Activated CD4-positive, alpha-beta T cell treated with anti-CD3 and anti-CD28 coated beads for 4 hours (primary cell): ENCODE measurements around the gene LINGO1.

Experiments used
- DNase-seq, 2 donors: peaks; one replicate each; pipeline ENCODE4 v3.0.0-alpha.2; 2020

LINGO1 gene, protein sequence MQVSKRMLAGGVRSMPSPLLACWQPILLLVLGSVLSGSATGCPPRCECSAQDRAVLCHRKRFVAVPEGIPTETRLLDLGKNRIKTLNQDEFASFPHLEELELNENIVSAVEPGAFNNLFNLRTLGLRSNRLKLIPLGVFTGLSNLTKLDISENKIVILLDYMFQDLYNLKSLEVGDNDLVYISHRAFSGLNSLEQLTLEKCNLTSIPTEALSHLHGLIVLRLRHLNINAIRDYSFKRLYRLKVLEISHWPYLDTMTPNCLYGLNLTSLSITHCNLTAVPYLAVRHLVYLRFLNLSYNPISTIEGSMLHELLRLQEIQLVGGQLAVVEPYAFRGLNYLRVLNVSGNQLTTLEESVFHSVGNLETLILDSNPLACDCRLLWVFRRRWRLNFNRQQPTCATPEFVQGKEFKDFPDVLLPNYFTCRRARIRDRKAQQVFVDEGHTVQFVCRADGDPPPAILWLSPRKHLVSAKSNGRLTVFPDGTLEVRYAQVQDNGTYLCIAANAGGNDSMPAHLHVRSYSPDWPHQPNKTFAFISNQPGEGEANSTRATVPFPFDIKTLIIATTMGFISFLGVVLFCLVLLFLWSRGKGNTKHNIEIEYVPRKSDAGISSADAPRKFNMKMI

DNA sequence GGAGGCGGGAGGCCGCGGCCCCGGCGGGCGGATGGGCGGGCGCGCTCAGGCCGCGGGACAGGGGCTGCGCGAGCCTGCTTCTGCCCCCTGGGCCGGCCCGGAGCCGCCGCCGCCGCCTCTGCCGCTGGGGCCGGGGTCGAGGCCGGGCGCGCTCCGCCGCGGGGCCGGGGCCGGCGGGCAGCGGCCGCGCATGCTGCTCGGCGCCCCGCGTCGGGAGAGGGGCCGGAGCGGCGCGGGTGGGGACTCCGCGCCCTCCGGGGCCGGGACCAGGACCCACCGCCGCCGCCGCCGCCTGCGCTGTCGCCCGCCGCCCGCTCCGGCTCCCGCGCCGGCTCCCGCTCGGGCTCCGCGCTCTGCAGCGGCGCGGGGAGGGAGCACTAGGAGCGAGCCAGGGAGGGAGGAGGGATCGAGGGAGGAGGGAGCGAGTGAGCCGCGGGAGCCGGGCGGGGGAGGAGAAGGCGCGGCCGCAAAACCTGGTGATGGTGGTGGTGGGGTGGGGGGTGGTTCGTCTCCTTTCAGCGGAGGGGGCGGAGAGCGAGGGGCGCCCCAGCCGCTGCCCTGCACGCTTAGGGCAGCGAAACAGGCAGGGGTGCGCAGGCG lies at the start of gene LINGO1:
Gene LINGO1 (minus strand): TSS at position 379 of the 600 bp plus-strand sequence. CDS start 597 bp downstream, outside the sequence.
- no peak for DNase-seq

DNA sequence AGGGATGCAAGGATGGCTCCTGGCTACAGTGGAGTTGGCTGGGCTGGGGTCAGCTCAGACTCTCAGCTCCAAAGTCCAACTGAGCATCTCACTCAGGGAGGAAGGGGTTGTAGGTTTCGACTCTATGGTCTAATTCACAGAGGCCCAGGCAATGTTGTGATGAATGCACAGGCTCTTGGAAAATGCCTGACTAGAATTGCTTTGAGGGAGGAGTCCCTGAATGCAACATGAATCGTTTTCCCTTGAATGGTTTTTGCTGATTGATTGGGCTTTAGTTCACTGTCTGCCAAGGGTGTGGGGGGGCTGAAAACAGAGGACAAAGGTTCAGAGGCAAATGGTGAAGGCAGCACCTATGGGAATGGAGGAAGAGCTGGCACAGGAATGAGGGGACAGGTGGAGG lies 48.6 kb upstream of the LINGO1 start:
- DNase-seq: no peak

DNA sequence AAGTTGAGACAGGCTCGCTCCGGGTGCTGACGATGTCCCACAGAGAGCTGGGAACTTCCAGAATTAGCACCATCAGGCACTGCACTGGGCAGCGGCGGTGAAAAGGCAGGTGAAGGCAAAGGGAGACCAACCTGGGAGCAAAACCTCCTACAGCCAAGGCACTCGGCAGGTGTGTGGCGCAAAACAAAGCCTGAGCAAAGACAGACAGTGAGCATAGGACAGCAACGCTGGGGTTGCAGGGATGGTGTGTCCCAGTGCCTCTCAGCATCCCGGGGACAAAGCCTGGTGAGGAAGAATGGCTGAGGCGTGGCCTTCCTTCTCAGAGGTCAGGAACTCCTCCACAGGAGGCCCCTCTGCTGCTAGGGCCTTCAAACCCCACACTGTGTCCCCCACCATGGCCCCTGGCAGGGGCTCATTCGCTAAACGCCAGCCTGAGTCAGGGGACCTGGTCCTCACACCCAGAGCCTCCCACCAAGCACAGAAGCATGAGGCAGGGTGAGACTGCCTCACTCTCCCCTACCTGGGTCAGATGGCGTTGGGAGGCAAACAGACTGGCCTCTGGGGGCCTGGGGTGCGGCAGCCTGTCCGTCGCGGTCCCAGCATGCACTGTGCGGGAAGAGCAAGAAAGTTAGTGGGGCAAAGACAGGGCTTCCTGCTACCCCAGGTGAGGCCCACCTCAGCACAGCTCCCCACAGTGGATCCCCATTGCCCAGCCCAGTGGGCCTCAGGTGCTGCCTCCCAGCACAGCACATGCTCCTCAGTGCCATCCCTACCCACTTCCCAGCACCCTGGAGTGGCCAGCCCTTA lies 44.1 kb upstream of the LINGO1 start:
- DNase-seq: no peak

DNA sequence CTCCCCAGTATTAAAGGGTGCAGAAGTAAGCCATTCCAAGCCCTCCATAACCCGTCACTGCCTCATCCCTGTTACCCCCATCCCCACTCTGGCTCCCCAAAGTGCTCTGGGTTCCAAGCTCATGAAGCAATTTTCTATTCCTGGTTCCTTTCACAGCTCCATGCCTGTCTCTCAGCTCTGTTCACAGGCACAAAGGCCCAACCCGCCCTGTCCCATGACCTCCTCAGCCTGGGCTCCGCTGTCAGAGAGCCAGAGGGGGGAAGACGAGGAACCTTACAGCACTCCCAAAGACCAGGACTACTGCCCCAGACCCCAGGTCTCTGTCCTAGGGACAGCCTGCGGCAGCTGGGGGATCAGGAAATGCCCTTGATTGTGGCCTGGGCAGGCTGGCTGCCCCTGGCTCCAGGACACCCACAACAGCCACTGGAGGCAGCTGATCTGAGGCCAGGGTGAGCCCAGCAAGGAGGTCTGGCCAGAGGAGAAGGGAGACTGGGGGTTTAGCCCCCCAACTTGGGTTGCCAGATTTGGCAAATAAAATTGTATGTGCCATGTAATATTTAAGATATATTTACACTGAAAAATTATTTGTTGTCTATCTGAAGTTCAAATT lies 43.2 kb upstream of the LINGO1 start:
- no peak for DNase-seq

DNA sequence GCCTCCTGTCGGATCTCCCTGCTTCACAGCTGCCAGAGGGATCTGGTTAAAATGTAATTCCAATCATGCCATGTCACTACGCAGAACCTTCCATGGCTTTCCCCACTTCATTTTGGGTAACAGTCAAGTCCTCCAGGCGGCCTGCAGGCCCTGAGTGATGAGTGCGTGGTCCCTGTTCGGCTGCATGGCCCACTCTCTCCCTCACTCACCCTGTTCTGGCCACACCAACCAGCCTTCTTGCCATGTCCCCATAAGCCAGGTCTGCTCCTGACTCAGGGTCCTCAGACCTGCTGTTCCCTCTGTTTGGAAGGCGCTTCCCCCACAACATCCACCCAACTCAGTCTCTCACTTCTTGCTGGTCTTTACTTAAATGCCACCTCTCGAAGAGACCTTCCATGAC lies 41.6 kb upstream of the LINGO1 start:
- no peak for DNase-seq

DNA sequence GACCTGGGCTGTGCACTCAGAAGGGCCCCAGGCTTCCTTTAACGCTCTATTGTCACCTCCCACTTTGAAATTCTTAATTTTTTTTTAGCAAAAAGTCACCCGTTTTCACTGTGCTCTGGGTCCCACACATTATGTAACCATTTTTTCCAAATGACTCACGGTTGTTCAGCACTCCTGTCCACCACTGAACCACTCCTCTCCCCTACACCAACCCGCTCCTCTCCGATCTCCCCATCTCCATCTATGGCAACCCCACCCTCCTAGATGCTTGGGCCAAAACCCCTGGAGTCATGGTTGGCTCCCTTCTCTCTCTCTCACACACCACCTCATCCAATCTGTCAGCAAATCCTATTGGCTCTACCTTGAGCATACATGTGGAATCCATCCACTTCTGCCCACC lies 41.2 kb upstream of the LINGO1 start:
- no peak for DNase-seq

DNA sequence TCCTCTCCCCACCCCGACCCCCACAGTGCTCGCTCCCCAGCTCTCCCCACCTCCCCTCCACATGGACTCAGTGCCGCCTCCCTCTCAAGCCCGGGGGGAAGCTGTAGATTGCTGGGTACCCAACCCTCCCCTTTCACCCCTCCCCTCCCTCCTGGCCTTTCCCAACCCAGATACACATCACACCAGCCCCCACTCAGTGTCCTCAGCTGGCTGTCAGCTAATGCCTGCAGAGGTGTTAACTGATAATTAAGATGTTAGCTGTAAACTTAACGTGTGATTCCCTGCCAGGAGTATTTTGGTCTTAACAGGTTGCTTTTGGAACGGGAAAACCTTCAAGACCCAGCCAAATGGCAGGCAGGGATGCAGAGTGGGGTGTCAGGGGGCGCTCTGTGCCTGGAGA lies 39.4 kb upstream of the LINGO1 start:
- DNase-seq: no peak

DNA sequence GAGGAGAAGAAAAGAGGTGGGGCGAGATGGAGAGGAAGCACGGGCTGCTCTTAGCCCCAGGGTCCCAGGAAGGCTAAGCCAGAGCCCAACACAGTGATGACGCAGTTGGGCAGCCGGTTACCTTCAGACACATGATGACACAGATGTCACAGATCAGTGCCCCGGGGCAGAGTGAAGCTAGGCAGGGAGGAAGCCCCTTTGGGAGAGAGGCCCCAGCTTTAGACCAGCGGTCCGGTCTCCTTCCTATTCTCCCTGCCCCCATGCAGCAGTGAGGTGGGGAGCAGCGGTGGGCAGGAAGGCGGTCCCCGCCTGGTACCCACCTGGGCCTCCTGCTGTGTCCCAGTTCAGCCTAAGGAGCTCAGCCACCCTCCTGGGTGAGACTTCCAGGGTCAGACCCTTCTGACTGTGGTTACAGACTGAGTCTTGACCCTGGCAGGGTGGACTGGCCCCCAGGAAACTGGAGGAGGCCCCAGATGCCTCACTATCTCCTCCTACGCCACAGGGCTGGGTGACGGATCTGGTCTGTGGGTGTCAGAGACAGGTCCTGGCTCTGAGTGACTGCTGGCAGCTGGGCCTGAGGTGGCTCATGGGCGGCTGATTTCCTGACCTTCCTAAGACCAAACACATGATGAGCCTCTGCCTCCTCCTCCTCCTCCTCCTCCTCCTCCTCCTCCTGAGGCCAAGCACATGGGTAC lies 38.8 kb upstream of the LINGO1 start:
- DNase-seq: no peak

DNA sequence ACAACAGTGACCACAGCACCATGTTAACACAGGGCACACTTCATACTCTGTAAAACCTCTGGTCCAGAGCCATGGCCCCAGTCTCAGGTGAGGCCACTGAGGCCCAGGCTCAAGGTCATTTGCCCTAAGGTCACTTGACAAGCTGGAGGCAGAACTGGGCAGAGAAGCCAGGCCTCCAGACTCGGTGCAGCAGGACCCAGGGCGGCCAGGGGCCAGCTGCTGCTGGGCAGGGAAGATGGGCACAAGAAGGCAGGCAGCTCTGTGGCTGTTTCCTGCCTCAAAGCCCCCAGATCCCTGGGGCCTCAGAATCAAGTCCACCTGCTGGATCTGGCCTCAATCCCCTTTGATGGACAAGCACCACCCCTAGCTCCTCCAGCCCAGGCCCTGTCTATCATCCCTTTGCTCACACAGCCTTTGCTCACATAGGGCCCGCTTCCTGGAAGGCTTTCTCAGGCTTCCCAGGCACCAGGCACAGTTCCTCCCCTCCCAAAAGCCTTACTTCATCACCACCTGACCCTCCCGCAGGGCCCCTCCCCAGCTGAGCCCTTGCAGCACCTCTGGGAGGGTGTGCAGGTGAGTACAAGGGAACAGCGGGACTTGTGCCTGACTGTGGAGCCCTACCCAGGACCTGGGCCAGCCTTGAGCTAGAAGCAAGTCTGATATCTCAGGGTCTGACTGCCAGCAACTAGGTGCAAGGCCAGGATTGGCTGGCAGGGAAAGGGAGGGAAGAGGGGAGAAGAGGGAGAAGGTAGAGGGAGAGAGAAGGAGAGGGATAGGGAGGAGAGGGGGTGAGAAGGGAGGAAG lies 38.0 kb upstream of the LINGO1 start:
- no peak for DNase-seq

DNA sequence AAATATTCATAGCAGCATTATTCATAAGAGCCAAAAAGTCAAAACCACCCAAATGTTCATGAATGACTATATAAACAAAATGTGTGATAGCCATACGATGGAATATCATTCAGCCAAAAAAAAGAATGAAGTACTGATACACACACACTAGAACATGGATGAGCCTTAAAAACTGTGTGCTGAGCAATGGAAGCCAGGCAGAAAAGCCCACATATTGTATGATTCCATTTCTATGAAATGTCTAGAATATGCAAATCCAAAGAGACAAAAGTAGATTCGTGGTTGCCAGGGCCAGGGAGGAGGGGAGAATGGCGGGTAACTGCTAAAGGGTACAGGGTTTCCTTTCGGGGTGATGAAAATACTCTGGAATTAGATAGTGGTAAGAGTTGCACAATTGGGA lies 37.2 kb upstream of the LINGO1 start:
- DNase-seq: no peak

DNA sequence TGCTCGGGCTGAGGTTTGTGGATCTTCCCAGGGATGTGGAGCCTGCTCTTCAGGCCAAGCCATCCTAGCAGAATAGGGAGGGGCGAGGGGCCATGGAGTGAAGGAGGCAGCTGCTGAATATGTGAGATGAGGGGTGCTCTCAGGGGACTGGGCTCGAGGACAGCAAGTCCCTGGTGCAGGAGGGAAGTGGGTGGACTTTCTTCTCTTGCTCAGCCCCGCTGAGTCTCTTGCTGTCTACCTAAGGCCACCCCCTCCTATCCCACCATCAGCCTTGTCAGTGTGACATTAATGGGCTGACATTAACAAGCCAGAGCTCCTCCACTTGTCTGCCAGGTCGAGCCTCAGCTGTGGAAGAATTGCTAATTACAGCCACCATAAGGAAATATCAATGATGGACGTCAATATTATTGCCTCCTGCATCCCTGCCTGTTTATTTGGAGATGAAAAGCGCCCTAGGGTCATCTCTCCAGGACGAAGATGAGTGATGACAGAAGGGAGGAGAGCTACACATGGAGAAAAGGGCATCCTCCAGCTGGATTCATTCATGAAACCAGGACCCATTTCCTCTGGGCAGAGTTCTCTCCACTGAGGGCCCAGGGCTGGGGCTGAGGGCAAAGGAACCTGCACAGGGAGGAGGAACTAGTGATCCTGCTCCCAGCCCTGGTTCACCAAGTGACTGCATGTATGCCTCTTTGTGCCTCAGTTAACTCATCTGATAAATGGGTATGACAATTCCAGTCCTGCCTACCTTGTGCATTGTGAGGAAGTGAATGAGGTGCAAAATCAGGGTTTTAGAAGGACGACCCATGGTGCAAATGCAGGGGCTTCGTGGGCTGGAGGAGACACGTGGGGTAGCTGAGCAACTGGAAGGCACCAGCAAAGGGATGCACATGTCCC lies 34.9 kb upstream of the LINGO1 start:
- no peak for DNase-seq

DNA sequence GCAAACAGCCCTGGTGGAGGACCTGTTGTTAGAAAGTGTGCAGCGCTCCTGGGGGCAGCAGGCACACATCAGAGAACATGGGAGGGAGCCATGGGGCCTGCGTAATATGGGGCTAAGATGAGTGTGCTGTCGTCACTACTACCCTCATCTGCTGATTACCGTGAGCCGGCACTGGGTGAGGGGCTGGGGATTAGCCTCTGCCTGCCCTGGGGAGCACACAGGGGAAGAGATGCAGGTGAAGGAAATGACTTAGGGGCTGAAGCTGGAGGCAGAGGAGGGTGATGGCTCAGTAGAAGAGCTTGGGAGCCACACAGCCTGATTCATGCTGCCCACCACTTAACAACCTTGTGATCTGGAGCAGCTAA lies 33.6 kb upstream of the LINGO1 start:
- no peak for DNase-seq

DNA sequence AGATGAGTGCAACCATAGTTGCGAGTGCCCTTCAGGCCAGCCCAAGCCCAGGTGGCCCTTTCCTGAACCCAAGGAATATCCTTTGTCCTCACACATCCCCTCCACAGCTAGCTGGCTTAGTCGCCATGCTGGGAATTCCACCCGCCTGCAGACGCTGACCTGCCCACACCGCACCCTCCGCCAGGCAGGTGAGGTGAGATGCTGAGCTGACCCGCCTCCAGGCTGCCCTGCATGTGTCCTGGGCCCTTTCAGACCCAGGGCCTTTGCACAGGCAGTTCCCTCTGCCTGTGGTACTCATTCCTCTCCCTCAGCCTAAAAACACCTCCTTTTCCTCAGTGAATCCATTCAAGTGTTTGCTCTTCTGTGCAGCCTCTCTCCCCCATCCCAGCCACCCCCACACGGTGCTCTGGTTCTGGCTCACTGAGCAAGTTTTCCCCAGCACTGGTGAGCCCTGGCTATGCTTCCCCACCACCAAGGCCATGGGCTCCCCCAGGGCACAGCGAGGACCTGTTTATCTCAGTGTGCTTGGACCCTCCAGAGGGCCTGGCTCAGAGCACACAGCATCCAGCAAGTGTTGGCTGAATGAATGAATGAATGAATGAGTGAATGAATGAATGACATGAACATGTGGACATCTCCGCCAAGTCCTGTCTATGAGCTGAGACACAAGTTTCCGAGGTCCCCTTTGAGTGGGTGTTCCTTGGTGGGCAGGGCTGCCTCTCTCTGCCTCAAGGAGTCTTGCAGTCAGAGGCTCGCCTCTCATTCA lies 33.0 kb upstream of the LINGO1 start:
- no peak for DNase-seq

DNA sequence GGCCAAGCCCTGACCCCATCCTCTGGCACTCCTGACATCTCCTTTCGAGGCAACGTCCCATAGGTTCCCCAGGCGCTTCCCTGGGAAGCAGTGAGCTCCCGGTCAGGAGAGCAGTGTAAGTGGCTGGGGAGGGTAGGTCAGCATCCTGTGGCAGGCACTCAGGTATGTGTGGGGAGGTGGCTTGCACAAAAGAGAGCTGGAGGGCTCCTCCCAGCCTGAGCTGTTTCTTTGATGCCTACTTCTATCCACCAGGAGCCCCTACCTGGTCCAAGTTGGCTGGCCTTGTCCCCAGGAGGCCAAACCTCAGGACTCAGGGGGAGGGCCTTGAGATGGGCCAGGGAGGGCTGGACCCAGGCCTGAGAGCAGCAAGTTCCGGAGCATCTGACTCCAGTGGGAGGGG lies 31.7 kb upstream of the LINGO1 start:
- DNase-seq: no peak

DNA sequence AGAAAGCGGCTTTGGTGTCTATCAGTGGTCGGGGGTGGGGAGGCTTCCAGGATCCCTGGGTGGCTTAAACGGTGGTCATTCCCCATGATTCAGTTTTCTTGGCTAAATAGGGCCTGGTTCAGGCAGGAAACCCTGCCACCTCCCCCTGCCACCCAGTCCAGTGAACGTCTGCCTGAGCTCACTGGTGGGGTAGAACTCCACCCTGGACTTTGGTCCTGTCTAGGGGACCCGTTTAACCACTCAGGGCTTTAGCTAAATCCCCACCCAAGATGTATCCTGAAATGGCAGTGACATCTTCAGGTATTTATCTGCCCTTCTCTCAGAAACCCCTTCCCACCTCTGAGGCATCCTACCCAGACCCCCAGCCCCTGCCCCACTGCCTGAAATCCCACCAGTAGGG lies 30.5 kb upstream of the LINGO1 start:
- DNase-seq: no peak

DNA sequence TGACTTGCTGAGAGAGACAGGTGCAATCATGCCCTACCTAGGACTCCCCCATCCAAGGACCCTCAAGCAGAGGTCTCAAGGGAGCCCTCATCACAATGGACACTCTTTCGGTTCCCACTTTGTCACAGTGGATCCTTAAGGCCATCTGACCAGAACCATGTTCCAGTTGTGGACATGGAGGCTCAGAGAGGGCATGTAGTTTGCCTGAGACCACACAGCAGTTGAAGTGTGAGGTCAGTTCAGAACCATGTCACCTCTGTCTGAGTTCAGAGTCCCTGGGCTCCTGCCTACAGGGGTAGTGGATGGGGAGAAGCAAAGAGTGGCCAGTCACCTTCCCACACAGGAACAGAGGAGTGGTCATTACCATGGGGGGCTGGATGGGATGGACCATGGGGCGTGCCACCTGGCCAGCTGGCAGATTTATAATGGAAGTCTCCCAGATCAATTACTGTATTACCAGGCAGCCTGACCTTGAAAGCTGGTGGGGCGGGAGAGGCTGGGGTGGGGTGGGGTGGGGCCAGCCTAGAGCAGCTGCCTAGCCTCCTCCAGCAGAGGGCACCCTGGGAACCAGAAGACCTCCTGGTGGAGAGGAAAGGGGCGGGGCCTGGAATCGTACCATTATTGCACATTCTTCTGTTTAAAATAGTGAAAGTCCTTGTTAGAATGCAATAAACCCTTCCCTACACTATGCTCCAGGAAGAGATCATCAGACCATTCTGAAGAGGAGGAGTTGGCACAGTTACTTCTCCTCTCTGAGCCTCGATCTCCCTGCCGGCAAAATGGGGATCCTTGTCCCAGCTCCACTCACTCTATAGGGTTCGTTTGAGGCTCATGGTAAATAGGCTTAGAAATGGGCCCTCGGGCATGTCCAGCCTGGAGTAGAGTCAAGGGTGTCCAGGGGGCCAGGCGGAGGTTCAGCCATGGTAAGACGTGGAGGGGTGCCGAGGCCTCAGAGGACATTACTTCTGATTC lies 26.9 kb upstream of the LINGO1 start:
- DNase-seq: no peak

DNA sequence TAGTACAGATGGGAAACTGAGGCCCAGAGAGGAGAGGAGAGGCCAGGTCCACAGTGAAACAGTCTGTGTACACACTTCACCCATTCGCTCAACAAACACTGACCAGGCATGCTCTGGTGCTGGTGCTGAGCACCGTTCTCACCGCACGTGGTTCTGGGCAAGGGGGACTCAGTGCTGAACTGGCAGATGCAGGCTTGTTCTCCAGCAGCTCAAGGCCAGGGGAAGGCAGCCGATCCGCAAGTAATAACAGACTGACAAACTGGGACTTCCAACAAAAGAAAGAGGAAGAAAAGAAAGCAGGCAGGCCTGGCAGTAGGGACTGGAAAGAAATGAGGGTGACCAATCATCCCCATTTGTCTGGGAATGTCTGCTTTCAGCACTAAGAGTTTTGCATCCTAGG lies 25.6 kb upstream of the LINGO1 start:
- DNase-seq: no peak

DNA sequence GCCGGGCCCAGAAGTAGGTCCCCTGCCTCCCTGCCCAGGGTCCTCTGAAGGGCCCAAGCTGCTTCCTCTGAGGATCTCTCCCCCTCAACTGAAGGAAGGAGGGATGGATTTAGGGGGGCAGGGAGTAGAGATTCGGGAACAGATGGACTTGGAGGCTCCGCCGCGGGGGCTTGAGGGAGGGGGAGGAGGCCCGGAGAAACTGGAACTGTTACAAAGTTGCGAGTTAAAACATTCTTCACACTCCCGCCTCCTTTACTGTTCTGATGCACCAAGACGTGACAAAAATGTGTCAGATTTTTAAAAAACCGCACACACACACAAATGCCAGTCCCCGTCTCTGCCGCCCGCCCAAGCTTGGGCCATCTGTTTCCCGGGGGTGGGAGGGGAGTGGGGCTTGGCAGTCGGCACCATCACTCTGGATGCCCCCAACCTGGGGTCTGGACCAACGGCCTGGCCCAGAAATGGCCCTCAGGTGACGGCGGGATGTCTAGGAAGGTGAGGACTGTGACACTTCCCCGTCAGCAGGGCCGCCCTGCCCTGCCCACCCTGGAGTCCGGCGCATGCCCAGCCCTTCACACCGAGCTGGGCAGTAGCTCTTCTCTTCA lies 25.0 kb upstream of the LINGO1 start:
- no peak for DNase-seq
